ENCODE measurements around the gene CLTC. TPM values are rescaled to one million over a fixed set of nuclear protein-coding genes. Genes with fewer than 3 reads are reported as not detected.

The CLTC gene
- total and polyA plus RNA-seq, 2 experiments from 2014 or later: 107 to 344 TPM

DNA sequence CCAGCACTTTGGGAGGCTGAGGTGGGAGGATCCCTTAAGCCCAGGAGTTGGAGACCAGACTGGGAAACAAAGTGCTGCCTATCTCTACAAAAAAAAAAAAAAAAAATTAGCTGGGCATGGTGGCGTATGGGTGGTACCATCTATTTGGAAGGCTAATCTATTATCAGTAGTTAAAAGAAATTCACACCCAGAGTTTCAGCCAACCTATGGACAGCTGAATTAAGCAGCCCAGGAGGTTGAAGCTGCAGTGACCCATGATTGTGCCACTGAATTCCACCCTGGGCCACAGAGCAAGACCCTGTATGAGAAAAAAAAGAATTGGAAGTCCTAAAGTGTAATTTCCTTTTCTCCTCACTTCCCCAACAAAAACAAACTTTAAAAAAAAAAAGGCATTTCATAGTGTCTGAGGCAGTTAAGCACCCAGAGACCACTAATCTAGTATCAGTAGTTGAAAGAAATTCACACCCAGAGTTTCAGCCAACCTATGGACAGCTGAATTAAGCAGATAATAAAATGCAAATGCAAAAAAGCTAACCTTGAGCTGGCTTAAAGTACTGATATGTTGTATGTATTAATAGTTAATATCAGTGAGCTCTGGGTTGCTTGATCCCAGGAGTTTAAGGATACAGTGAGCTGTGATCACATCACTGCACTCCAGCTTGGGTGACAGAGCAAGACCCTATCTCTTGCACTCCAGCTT lies 18.1 kb downstream of the CLTC start:
- DNase-seq (ENCODE audit: low spot score) (no peak), ATAC-seq (no peak)
- TF ChIP-seq JUNB (IDR thresholded peaks at IDR 0.05; ENCODE audit: unreplicated experiment) (no peak), ZNF331 (CRISPR knock-in tag; IDR thresholded peaks at IDR 0.05; ENCODE audit: low read depth) (no peak), EZH2 (IDR thresholded peaks at IDR 0.05; ENCODE audit: low read depth, unreplicated experiment) (no peak), EZH2phosphoT487 (IDR thresholded peaks at IDR 0.05; ENCODE audit: unreplicated experiment) (no peak), POLR2AphosphoS5 (IDR thresholded peaks at IDR 0.05; ENCODE audit: low read depth) (no peak), STAT1 (IDR thresholded peaks at IDR 0.05; ENCODE audit: unreplicated experiment) (no peak), CREB1 (CRISPR knock-in tag; IDR thresholded peaks at IDR 0.05; ENCODE audit: low read depth) (no peak), NANOG (IDR thresholded peaks at IDR 0.05; ENCODE audit: borderline replicate concordance) (no peak)
- TF ChIP-seq, protein P1, sequence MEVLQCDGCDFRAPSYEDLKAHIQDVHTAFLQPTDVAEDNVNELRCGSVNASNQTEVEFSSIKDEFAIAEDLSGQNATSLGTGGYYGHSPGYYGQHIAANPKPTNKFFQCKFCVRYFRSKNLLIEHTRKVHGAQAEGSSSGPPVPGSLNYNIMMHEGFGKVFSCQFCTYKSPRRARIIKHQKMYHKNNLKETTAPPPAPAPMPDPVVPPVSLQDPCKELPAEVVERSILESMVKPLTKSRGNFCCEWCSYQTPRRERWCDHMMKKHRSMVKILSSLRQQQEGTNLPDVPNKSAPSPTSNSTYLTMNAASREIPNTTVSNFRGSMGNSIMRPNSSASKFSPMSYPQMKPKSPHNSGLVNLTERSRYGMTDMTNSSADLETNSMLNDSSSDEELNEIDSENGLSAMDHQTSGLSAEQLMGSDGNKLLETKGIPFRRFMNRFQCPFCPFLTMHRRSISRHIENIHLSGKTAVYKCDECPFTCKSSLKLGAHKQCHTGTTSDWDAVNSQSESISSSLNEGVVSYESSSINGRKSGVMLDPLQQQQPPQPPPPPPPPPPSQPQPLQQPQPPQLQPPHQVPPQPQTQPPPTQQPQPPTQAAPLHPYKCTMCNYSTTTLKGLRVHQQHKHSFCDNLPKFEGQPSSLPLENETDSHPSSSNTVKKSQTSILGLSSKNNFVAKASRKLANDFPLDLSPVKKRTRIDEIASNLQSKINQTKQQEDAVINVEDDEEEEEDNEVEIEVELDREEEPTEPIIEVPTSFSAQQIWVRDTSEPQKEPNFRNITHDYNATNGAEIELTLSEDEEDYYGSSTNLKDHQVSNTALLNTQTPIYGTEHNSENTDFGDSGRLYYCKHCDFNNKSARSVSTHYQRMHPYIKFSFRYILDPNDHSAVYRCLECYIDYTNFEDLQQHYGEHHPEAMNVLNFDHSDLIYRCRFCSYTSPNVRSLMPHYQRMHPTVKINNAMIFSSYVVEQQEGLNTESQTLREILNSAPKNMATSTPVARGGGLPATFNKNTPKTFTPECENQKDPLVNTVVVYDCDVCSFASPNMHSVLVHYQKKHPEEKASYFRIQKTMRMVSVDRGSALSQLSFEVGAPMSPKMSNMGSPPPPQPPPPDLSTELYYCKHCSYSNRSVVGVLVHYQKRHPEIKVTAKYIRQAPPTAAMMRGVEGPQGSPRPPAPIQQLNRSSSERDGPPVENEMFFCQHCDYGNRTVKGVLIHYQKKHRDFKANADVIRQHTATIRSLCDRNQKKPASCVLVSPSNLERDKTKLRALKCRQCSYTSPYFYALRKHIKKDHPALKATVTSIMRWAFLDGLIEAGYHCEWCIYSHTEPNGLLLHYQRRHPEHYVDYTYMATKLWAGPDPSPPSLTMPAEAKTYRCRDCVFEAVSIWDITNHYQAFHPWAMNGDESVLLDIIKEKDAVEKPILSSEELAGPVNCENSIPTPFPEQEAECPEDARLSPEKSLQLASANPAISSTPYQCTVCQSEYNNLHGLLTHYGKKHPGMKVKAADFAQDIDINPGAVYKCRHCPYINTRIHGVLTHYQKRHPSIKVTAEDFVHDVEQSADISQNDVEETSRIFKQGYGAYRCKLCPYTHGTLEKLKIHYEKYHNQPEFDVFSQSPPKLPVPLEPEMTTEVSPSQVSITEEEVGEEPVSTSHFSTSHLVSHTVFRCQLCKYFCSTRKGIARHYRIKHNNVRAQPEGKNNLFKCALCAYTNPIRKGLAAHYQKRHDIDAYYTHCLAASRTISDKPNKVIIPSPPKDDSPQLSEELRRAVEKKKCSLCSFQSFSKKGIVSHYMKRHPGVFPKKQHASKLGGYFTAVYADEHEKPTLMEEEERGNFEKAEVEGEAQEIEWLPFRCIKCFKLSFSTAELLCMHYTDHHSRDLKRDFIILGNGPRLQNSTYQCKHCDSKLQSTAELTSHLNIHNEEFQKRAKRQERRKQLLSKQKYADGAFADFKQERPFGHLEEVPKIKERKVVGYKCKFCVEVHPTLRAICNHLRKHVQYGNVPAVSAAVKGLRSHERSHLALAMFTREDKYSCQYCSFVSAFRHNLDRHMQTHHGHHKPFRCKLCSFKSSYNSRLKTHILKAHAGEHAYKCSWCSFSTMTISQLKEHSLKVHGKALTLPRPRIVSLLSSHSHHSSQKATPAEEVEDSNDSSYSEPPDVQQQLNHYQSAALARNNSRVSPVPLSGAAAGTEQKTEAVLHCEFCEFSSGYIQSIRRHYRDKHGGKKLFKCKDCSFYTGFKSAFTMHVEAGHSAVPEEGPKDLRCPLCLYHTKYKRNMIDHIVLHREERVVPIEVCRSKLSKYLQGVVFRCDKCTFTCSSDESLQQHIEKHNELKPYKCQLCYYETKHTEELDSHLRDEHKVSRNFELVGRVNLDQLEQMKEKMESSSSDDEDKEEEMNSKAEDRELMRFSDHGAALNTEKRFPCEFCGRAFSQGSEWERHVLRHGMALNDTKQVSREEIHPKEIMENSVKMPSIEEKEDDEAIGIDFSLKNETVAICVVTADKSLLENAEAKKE (CRISPR knock-in tag; IDR thresholded peaks at IDR 0.05): no peak
- TF ChIP-seq, protein P2, sequence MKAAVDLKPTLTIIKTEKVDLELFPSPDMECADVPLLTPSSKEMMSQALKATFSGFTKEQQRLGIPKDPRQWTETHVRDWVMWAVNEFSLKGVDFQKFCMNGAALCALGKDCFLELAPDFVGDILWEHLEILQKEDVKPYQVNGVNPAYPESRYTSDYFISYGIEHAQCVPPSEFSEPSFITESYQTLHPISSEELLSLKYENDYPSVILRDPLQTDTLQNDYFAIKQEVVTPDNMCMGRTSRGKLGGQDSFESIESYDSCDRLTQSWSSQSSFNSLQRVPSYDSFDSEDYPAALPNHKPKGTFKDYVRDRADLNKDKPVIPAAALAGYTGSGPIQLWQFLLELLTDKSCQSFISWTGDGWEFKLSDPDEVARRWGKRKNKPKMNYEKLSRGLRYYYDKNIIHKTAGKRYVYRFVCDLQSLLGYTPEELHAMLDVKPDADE (IDR thresholded peaks at IDR 0.05): no peak
- TF ChIP-seq, protein P3, sequence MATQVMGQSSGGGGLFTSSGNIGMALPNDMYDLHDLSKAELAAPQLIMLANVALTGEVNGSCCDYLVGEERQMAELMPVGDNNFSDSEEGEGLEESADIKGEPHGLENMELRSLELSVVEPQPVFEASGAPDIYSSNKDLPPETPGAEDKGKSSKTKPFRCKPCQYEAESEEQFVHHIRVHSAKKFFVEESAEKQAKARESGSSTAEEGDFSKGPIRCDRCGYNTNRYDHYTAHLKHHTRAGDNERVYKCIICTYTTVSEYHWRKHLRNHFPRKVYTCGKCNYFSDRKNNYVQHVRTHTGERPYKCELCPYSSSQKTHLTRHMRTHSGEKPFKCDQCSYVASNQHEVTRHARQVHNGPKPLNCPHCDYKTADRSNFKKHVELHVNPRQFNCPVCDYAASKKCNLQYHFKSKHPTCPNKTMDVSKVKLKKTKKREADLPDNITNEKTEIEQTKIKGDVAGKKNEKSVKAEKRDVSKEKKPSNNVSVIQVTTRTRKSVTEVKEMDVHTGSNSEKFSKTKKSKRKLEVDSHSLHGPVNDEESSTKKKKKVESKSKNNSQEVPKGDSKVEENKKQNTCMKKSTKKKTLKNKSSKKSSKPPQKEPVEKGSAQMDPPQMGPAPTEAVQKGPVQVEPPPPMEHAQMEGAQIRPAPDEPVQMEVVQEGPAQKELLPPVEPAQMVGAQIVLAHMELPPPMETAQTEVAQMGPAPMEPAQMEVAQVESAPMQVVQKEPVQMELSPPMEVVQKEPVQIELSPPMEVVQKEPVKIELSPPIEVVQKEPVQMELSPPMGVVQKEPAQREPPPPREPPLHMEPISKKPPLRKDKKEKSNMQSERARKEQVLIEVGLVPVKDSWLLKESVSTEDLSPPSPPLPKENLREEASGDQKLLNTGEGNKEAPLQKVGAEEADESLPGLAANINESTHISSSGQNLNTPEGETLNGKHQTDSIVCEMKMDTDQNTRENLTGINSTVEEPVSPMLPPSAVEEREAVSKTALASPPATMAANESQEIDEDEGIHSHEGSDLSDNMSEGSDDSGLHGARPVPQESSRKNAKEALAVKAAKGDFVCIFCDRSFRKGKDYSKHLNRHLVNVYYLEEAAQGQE (IDR thresholded peaks at IDR 0.05; ENCODE audit: unreplicated experiment): no peak
- H3K27me3 ChIP-seq (ENCODE audit: insufficient read depth): no peaks in the 10 kb centered on the region
- no peak overlapping the region for H3K27ac Mint-ChIP-seq
- H4K20me1 ChIP-seq (replicated peaks; ENCODE audit: insufficient read depth): peaks cover 47% of the 10 kb centered on the region
- no peak overlapping the region for H2AFZ ChIP-seq
- H3K36me3 Mint-ChIP-seq (ENCODE audit: low read depth): no peaks in the 10 kb centered on the region
- H3K79me2 ChIP-seq (replicated peaks; ENCODE audit: insufficient read depth): peaks cover 100% of the 10 kb centered on the region
- no peaks in the 10 kb centered on the region for H3K9me2 ChIP-seq (ENCODE audit: insufficient read depth)
- no peak overlapping the region for H3K4me3 Mint-ChIP-seq
- no peak overlapping the region for H3K4me3 ChIP-seq
- H3K4me2 ChIP-seq: no peak overlapping the region
- peaks cover 15% of the 10 kb centered on the region for H3K4me1 ChIP-seq (ENCODE audit: insufficient read depth)
- no peaks in the 10 kb centered on the region for H3F3A ChIP-seq (replicated peaks; ENCODE audit: low read depth)
- no peaks in the 10 kb centered on the region for H3K9me3 Mint-ChIP-seq
- H3K27ac ChIP-seq (ENCODE audit: low read depth): no peak overlapping the region; the same call in 1 of the 2 replicates
- H3K27me3 Mint-ChIP-seq (ENCODE audit: insufficient read depth, low read depth, poor library complexity): peaks cover 9% of the 10 kb centered on the region
- H3K36me3 ChIP-seq (ENCODE audit: insufficient read depth): no peaks in the 10 kb centered on the region
- H3K4me1 Mint-ChIP-seq: peaks cover 23% of the 10 kb centered on the region; the same call in 2 of the 3 replicates
